ENCODE results near the gene GYS1. TPM values are rescaled to one million over a fixed set of nuclear protein-coding genes. Genes with fewer than 3 reads are reported as not detected.
A peak's percentile ranks its signal among the peaks of the same experiment; 100 is the strongest.

GYS1 gene
- total RNA-seq, 1 donor from 2014 or later: 62.1 TPM

DNA sequence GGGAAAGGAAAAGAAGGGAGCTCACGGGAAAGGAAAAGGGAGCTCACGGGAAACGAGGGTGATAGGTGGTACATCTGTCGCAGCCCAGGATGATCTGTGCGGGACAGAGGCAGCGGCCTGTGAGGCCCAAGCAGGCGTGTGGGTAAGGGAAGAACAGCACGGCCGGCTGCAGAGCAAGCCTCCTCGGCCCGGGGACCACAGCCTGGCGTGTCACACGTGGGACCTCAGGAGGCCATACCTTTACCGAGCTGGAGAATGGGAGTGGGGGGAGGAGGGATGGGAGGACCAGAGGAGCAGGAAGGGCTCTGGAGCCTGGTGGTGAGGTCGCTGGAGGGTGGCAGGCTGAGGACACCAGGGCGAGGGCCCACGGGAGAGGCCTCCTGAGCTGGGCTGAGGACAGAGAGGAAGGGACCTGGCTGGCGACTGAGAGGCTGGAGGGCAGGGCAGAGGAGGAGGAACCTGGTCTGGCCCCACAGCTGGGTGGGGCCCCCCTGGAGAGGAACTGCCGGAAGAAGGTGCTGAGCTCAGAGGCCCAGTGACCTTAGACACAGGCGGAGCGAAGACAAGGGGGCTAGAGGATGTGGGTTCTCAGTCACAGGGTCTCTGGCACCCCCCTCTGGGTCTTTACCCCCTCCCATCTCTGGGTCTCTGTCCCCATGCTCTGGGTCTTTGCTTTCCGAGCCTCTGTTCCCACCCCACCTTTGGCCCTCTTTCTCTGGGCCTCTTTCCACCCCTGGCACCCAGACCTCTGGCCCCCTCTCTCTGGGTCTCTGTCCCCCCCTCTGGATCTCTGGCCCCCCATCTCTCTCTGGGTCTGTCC is 30.9 kb downstream of the GYS1 start:
- DNase-seq (ENCODE audit: extremely low spot score, unreplicated experiment): no peak
- peak overlapping the region; percentile 69 for H3K4me3 Mint-ChIP-seq

GRCh38 chr19:48961673-48962028 is 31.5 kb downstream of the GYS1 start:
- H3K4me3 Mint-ChIP-seq: peak overlapping the region; percentile 69
- peaks cover 31% of the 10 kb centered on the region for H3K4me1 Mint-ChIP-seq (ENCODE audit: unreplicated experiment)
- DNase-seq (ENCODE audit: extremely low spot score, unreplicated experiment): no peak
- peak overlapping the region; percentile 83 for H3K27ac Mint-ChIP-seq
- H3K36me3 Mint-ChIP-seq: peaks cover 27% of the 10 kb centered on the region
- H3K9me3 Mint-ChIP-seq: no peaks in the 10 kb centered on the region
- peaks cover 3% of the 10 kb centered on the region for H3K27me3 Mint-ChIP-seq
- no peak for TF ChIP-seq CTCF (conservative IDR thresholded peaks at IDR 0.05)

More for the DNA sequence above, 30.9 kb downstream of the GYS1 start:
- H3K27ac Mint-ChIP-seq: peak overlapping the region; percentile 83
- H3K4me1 Mint-ChIP-seq (ENCODE audit: unreplicated experiment): peaks cover 31% of the 10 kb centered on the region
- TF ChIP-seq CTCF (conservative IDR thresholded peaks at IDR 0.05): no peak
- peaks cover 3% of the 10 kb centered on the region for H3K27me3 Mint-ChIP-seq
- H3K36me3 Mint-ChIP-seq: peaks cover 25% of the 10 kb centered on the region
- H3K9me3 Mint-ChIP-seq: no peaks in the 10 kb centered on the region

- Mint-ChIP-seq H3K27ac (peak overlapping the region; percentile 64), H3K36me3 (peaks cover 22% of the 10 kb centered on the region), H3K9me3 (no peaks in the 10 kb centered on the region), H3K4me3 (peak overlapping the region; percentile 36), H3K4me1 (ENCODE audit: unreplicated experiment) (peaks cover 34% of the 10 kb centered on the region), H3K27me3 (peaks cover 3% of the 10 kb centered on the region)
- no peak for TF ChIP-seq CTCF (conservative IDR thresholded peaks at IDR 0.05)
- DNase-seq (ENCODE audit: extremely low spot score, unreplicated experiment): no peak
Observed at GRCh38 chr19:48961051-48961649, 32.0 kb downstream of the GYS1 start.

- Mint-ChIP-seq H3K36me3 (peaks cover 17% of the 10 kb centered on the region), H3K4me3 (no peak overlapping the region), H3K4me1 (ENCODE audit: unreplicated experiment) (peaks cover 38% of the 10 kb centered on the region), H3K27me3 (no peaks in the 10 kb centered on the region), H3K27ac (no peak overlapping the region), H3K9me3 (no peaks in the 10 kb centered on the region)
- TF ChIP-seq CTCF (conservative IDR thresholded peaks at IDR 0.05): no peak
- no peak for DNase-seq (ENCODE audit: extremely low spot score, unreplicated experiment)
Observed at GRCh38 chr19:48959341-48960239, 33.5 kb downstream of the GYS1 start.

GRCh38 chr19:48958006-48958405 is 35.1 kb downstream of the GYS1 start:
- Mint-ChIP-seq H3K4me1 (ENCODE audit: unreplicated experiment) (peaks cover 28% of the 10 kb centered on the region), H3K27ac (no peak overlapping the region), H3K36me3 (peaks cover 17% of the 10 kb centered on the region), H3K9me3 (no peaks in the 10 kb centered on the region), H3K27me3 (no peaks in the 10 kb centered on the region), H3K4me3 (peak overlapping the region; percentile 49)
- no peak for DNase-seq (ENCODE audit: extremely low spot score, unreplicated experiment)
- TF ChIP-seq CTCF (conservative IDR thresholded peaks at IDR 0.05): no peak

Measured in type B pancreatic cell (in vitro differentiated cells).